ENCODE data around the gene GRN. TPM values are rescaled to one million over a fixed set of nuclear protein-coding genes. Genes with fewer than 3 reads are reported as not detected.

GRN gene
- total and polyA plus RNA-seq, 2 of the 13 experiments (the other 11 are each of a cell fraction or from before 2014, with no cell fraction given): 86.6 to 143 TPM

DNA sequence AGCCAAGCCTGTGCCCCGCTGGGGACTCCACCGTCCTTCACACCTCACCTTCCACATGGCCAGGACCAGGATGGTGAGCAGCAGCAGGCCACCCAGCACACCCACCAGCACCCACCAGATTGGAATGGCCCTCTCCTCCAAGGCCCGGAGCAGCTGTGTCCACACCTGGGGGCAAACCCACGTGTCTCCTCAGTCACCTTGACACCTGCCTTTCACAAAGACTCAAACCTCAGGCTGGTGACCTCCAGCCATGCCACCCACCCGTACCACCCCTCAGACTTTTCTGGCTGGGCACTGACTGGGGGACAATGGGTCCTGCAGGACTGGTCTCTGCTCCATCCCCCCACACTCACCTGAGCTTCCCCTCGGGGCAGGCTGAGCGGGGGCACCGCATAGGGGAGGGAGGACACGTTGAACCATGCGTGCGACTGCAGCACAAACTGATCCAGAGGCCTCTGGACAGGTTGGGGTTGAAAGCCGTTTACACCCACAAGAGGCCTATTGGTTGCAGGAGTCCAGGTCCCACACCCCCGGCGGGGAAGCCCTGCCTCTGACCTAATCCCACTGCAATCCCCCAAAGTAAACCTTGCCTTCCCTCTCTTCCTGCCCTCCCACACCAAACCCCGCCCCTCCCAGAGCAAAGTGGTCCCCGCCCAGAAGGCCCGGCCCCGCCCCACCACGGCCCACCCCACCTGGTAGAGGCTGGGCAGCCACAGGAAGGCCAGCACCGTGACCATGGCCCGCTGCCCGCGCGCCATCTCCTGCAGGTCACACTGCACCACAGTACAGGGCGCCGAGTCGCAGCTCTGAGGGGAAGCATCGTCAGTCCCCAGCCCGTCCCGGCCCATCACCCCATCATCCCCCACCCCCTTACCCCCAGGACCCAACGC is 29.4 kb downstream of the GRN start (continued):
- TF ChIP-seq, protein P1, sequence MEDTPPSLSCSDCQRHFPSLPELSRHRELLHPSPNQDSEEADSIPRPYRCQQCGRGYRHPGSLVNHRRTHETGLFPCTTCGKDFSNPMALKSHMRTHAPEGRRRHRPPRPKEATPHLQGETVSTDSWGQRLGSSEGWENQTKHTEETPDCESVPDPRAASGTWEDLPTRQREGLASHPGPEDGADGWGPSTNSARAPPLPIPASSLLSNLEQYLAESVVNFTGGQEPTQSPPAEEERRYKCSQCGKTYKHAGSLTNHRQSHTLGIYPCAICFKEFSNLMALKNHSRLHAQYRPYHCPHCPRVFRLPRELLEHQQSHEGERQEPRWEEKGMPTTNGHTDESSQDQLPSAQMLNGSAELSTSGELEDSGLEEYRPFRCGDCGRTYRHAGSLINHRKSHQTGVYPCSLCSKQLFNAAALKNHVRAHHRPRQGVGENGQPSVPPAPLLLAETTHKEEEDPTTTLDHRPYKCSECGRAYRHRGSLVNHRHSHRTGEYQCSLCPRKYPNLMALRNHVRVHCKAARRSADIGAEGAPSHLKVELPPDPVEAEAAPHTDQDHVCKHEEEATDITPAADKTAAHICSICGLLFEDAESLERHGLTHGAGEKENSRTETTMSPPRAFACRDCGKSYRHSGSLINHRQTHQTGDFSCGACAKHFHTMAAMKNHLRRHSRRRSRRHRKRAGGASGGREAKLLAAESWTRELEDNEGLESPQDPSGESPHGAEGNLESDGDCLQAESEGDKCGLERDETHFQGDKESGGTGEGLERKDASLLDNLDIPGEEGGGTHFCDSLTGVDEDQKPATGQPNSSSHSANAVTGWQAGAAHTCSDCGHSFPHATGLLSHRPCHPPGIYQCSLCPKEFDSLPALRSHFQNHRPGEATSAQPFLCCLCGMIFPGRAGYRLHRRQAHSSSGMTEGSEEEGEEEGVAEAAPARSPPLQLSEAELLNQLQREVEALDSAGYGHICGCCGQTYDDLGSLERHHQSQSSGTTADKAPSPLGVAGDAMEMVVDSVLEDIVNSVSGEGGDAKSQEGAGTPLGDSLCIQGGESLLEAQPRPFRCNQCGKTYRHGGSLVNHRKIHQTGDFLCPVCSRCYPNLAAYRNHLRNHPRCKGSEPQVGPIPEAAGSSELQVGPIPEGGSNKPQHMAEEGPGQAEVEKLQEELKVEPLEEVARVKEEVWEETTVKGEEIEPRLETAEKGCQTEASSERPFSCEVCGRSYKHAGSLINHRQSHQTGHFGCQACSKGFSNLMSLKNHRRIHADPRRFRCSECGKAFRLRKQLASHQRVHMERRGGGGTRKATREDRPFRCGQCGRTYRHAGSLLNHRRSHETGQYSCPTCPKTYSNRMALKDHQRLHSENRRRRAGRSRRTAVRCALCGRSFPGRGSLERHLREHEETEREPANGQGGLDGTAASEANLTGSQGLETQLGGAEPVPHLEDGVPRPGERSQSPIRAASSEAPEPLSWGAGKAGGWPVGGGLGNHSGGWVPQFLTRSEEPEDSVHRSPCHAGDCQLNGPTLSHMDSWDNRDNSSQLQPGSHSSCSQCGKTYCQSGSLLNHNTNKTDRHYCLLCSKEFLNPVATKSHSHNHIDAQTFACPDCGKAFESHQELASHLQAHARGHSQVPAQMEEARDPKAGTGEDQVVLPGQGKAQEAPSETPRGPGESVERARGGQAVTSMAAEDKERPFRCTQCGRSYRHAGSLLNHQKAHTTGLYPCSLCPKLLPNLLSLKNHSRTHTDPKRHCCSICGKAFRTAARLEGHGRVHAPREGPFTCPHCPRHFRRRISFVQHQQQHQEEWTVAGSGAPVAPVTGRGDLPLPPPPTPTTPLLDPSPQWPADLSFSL (CRISPR knock-in tag; IDR thresholded peaks at IDR 0.05): no peak
- TF ChIP-seq, protein P2, sequence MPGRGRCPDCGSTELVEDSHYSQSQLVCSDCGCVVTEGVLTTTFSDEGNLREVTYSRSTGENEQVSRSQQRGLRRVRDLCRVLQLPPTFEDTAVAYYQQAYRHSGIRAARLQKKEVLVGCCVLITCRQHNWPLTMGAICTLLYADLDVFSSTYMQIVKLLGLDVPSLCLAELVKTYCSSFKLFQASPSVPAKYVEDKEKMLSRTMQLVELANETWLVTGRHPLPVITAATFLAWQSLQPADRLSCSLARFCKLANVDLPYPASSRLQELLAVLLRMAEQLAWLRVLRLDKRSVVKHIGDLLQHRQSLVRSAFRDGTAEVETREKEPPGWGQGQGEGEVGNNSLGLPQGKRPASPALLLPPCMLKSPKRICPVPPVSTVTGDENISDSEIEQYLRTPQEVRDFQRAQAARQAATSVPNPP (CRISPR knock-in tag; IDR thresholded peaks at IDR 0.05): 0 out of 2 replicates have a peak, but pooled peaks have one; percentile 33
- TF ChIP-seq ZNF17 (CRISPR knock-in tag; IDR thresholded peaks at IDR 0.05): no peak
- no peak for TF ChIP-seq ZNF777 (CRISPR knock-in tag; IDR thresholded peaks at IDR 0.05)
- TF ChIP-seq YY1 (IDR thresholded peaks at IDR 0.05; ENCODE audit: insufficient read depth, insufficient replicate concordance, low read depth, low read length): peak; percentile 16
- TF ChIP-seq ISL2 (CRISPR knock-in tag; IDR thresholded peaks at IDR 0.05): no peak
- TF ChIP-seq, protein P3, sequence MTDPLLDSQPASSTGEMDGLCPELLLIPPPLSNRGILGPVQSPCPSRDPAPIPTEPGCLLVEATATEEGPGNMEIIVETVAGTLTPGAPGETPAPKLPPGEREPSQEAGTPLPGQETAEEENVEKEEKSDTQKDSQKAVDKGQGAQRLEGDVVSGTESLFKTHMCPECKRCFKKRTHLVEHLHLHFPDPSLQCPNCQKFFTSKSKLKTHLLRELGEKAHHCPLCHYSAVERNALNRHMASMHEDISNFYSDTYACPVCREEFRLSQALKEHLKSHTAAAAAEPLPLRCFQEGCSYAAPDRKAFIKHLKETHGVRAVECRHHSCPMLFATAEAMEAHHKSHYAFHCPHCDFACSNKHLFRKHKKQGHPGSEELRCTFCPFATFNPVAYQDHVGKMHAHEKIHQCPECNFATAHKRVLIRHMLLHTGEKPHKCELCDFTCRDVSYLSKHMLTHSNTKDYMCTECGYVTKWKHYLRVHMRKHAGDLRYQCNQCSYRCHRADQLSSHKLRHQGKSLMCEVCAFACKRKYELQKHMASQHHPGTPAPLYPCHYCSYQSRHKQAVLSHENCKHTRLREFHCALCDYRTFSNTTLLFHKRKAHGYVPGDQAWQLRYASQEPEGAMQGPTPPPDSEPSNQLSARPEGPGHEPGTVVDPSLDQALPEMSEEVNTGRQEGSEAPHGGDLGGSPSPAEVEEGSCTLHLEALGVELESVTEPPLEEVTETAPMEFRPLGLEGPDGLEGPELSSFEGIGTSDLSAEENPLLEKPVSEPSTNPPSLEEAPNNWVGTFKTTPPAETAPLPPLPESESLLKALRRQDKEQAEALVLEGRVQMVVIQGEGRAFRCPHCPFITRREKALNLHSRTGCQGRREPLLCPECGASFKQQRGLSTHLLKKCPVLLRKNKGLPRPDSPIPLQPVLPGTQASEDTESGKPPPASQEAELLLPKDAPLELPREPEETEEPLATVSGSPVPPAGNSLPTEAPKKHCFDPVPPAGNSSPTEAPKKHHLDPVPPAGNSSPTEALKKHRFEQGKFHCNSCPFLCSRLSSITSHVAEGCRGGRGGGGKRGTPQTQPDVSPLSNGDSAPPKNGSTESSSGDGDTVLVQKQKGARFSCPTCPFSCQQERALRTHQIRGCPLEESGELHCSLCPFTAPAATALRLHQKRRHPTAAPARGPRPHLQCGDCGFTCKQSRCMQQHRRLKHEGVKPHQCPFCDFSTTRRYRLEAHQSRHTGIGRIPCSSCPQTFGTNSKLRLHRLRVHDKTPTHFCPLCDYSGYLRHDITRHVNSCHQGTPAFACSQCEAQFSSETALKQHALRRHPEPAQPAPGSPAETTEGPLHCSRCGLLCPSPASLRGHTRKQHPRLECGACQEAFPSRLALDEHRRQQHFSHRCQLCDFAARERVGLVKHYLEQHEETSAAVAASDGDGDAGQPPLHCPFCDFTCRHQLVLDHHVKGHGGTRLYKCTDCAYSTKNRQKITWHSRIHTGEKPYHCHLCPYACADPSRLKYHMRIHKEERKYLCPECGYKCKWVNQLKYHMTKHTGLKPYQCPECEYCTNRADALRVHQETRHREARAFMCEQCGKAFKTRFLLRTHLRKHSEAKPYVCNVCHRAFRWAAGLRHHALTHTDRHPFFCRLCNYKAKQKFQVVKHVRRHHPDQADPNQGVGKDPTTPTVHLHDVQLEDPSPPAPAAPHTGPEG (CRISPR knock-in tag; IDR thresholded peaks at IDR 0.05): no peak
- TF ChIP-seq RAD21 (CRISPR knock-in tag; IDR thresholded peaks at IDR 0.05): no peak
- no peak for TF ChIP-seq ZNF75D (CRISPR knock-in tag; IDR thresholded peaks at IDR 0.05; ENCODE audit: borderline replicate concordance)
- TF ChIP-seq ZFP62 (CRISPR knock-in tag; IDR thresholded peaks at IDR 0.05): no peak
- TF ChIP-seq ZNF326 (CRISPR knock-in tag; IDR thresholded peaks at IDR 0.05; ENCODE audit: borderline replicate concordance): no peak
- peak; percentile 66 for TF ChIP-seq ARNTL (CRISPR knock-in tag; IDR thresholded peaks at IDR 0.05)
- TF ChIP-seq AGO1 (IDR thresholded peaks at IDR 0.05; ENCODE audit: low read depth, low read length, poor library complexity, severe bottlenecking): no peak
